Muscle of leg (tissue), 11 donors: Measurements from ENCODE around the gene PSMD1. TPM values are rescaled to one million over a fixed set of nuclear protein-coding genes. Genes with fewer than 3 reads are reported as not detected.

Experiments used
- DNase-seq: peaks from one replicate; pipeline ENCODE4 v3.0.0; 2013
- H3K27ac ChIP-seq: one replicate; pipeline ENCODE4 v1.5.1; 2013; ENCODE audit warnings: mild to moderate bottlenecking, low read length, control low read depth
- H3K27me3 ChIP-seq: one replicate; pipeline ENCODE4 v1.6.1; 2013; ENCODE audit warnings: low read length; ENCODE audit not compliant: control insufficient read depth, insufficient read depth
- H3K36me3 ChIP-seq: one replicate; pipeline ENCODE4 v1.6.1; 2013; ENCODE audit warnings: low read length; ENCODE audit not compliant: control insufficient read depth, insufficient read depth
- H3K4me1 ChIP-seq: one replicate; pipeline ENCODE4 v1.6.1; 2013; ENCODE audit warnings: low read length; ENCODE audit not compliant: control insufficient read depth, insufficient read depth
- H3K4me3 ChIP-seq: one replicate; pipeline ENCODE4 v1.5.1; 2013; ENCODE audit warnings: low read length, control low read depth
- H3K9me3 ChIP-seq: replicated peaks from 2 replicates; pipeline ENCODE4 v1.6.1; 2013; ENCODE audit warnings: low read depth, low read length; ENCODE audit not compliant: control insufficient read depth
- WGBS: methylation state at CpG from one replicate; pipeline ENCODE4 v1.1.5; 2013; ENCODE audit warnings: missing lambda C conversion rate; ENCODE audit not compliant: insufficient coverage; 5-methylcytosine and 5-hydroxymethylcytosine counted together
- polyA plus RNA-seq, 8 donors: library from polyadenylated mRNA; unstranded; fragments of 120-200 nt; gene quantifications; one replicate each; pipeline versions ENCODE4 v1.2.1 to v1.2.3, GENCODE V29; 2013; ENCODE audit warnings: inconsistent platforms in 1 of 8, low replicate concordance in 1 of 8; ENCODE audit not compliant: insufficient read length in 8 of 8, insufficient read depth in 1 of 8
- total RNA-seq: library from RNA; stranded (reverse); fragments of 120-200 nt; gene quantifications from one replicate; pipeline ENCODE4 v1.2.4, GENCODE V29; 2013

The PSMD1 gene
- total and polyA plus RNA-seq, 9 donors = 69.1 to 83.4 (median 77.4) TPM

GRCh38 chr2:231033147-231034132 is 23.2 kb upstream of the PSMD1 start:
- DNase-seq = no peak
- H3K4me1 ChIP-seq = peaks cover 2% of the 10 kb centered on the region
- H3K9me3 ChIP-seq = no peaks in the 10 kb centered on the region
- H3K27me3 ChIP-seq = peaks cover 53% of the 10 kb centered on the region
- no peak overlapping the region for H3K4me3 ChIP-seq
- no peak overlapping the region for H3K27ac ChIP-seq
- H3K36me3 ChIP-seq = no peaks in the 10 kb centered on the region
- 46% methylated on average over 6 of the region's 11 CpGs for WGBS

GRCh38 chr2:231034291-231034882 is 22.3 kb upstream of the PSMD1 start:
- Histone ChIP-seq H3K36me3 (no peaks in the 10 kb centered on the region), H3K27ac (no peak overlapping the region), H3K9me3 (no peaks in the 10 kb centered on the region), H3K4me1 (peaks cover 2% of the 10 kb centered on the region), H3K27me3 (peaks cover 61% of the 10 kb centered on the region), H3K4me3 (no peak overlapping the region)
- no CpG with 5 or more reads among the region's 4 CpGs for WGBS
- DNase-seq = no peak

DNA sequence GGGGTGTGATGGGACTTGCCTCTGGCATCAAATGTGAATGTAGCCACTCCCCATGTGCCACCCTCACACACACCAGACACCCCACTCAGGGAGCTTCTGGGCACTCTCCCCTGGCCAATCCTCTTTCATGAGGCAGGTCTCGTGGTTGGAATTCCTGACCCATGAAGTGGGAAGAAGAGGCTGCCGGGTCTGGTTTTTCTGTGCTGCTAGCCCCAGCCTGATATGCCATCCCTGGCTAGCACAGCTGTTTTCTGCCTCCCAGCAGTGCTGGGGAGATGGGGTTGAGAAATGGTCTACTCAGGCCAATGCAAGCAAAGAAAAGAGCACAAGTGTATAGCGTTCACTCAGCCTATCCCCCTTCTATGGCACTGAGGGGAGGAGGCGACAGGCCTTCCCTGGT is 20.5 kb upstream of the PSMD1 start:
- Histone ChIP-seq H3K9me3 (no peaks in the 10 kb centered on the region), H3K27me3 (peaks cover 71% of the 10 kb centered on the region), H3K4me1 (peaks cover 2% of the 10 kb centered on the region), H3K4me3 (no peak overlapping the region), H3K36me3 (no peaks in the 10 kb centered on the region), H3K27ac (no peak overlapping the region)
- WGBS = 33% methylated on average over 2 of the region's 4 CpGs
- no peak for DNase-seq

- H3K4me3 ChIP-seq = no peak overlapping the region
- H3K36me3 ChIP-seq = no peaks in the 10 kb centered on the region
- peaks cover 74% of the 10 kb centered on the region for H3K27me3 ChIP-seq
- 53% methylated on average over 3 of the region's 12 CpGs for WGBS
- no peak for DNase-seq
- H3K27ac ChIP-seq = no peak overlapping the region
- peaks cover 2% of the 10 kb centered on the region for H3K4me1 ChIP-seq
- no peaks in the 10 kb centered on the region for H3K9me3 ChIP-seq
Observed at GRCh38 chr2:231036578-231037106, 20.0 kb upstream of the PSMD1 start.

GRCh38 chr2:231037202-231037730 is 19.4 kb upstream of the PSMD1 start, which contains the start of gene C2orf72:
Gene C2orf72 (plus strand): TSS chr2:231037523. CDS start chr2:231037566, 43 bp downstream.
- H3K36me3 ChIP-seq = no peaks in the 10 kb centered on the region
- no peak within 1 kb of the TSS for H3K27ac ChIP-seq
- H3K9me3 ChIP-seq = no peaks in the 10 kb centered on the region
- H3K4me3 ChIP-seq = no peak within 1 kb of the TSS
- peaks cover 2% of the 10 kb centered on the region for H3K4me1 ChIP-seq
- DNase-seq = no peak
- H3K27me3 ChIP-seq = peaks cover 73% of the 10 kb centered on the region
- WGBS = under 1% methylated on average over 57 of the region's 61 CpGs

- DNase-seq = no peak
- under 1% methylated on average over 104 of the region's 104 CpGs for WGBS
- Histone ChIP-seq H3K27ac (no peak overlapping the region), H3K27me3 (peaks cover 67% of the 10 kb centered on the region), H3K4me1 (peaks cover 2% of the 10 kb centered on the region), H3K9me3 (no peaks in the 10 kb centered on the region), H3K36me3 (no peaks in the 10 kb centered on the region), H3K4me3 (no peak overlapping the region)
Observed at GRCh38 chr2:231037731-231038482, 18.8 kb upstream of the PSMD1 start.

- H3K9me3 ChIP-seq = no peaks in the 10 kb centered on the region
- H3K27ac ChIP-seq = no peak overlapping the region
- WGBS = 5% methylated on average over 12 of the region's 21 CpGs
- DNase-seq = no peak
- peaks cover 63% of the 10 kb centered on the region for H3K27me3 ChIP-seq
- H3K4me3 ChIP-seq = no peak overlapping the region
- H3K4me1 ChIP-seq = peaks cover 2% of the 10 kb centered on the region
- no peaks in the 10 kb centered on the region for H3K36me3 ChIP-seq
Observed at GRCh38 chr2:231038483-231039293, 18.0 kb upstream of the PSMD1 start.

DNA sequence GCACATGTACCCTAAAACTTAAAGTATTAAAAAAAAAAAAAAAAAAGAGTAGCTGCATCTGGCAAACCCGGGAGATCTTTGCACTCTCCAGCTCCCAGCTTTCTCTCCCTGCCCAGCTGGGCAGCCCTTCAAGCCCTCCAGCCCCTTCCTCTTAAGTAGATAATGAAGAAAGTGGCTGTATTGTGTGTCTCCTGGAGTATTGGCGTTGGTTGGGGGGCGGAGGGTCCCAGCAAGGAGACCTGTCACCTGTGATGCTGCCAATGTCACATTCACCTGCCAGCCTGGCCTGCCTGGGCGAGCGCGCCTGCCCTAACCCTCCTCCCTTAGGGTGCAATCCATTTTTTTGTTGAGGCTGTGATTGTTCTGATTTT is 17.4 kb upstream of the PSMD1 start:
- no peaks in the 10 kb centered on the region for H3K36me3 ChIP-seq
- no peaks in the 10 kb centered on the region for H3K9me3 ChIP-seq
- peaks cover 2% of the 10 kb centered on the region for H3K4me1 ChIP-seq
- peaks cover 59% of the 10 kb centered on the region for H3K27me3 ChIP-seq
- H3K4me3 ChIP-seq = no peak overlapping the region
- no peak for DNase-seq
- H3K27ac ChIP-seq = no peak overlapping the region
- WGBS = no CpG with 5 or more reads among the region's 6 CpGs

- WGBS = 76% methylated on average over 8 of the region's 8 CpGs
- H3K9me3 ChIP-seq = no peaks in the 10 kb centered on the region
- H3K4me3 ChIP-seq = no peak overlapping the region
- peaks cover 2% of the 10 kb centered on the region for H3K4me1 ChIP-seq
- no peaks in the 10 kb centered on the region for H3K36me3 ChIP-seq
- H3K27ac ChIP-seq = no peak overlapping the region
- DNase-seq = no peak
- peaks cover 53% of the 10 kb centered on the region for H3K27me3 ChIP-seq
Observed at GRCh38 chr2:231039821-231040364, 16.8 kb upstream of the PSMD1 start.
